ENCODE data around the gene CYP19A1. TPM values are rescaled to one million over a fixed set of nuclear protein-coding genes. Genes with fewer than 3 reads are reported as not detected.

CYP19A1 gene
- total and polyA plus RNA-seq, 8 donors = 0.18 to 2.7 (median 0.35) TPM; not detected in 5

DNA sequence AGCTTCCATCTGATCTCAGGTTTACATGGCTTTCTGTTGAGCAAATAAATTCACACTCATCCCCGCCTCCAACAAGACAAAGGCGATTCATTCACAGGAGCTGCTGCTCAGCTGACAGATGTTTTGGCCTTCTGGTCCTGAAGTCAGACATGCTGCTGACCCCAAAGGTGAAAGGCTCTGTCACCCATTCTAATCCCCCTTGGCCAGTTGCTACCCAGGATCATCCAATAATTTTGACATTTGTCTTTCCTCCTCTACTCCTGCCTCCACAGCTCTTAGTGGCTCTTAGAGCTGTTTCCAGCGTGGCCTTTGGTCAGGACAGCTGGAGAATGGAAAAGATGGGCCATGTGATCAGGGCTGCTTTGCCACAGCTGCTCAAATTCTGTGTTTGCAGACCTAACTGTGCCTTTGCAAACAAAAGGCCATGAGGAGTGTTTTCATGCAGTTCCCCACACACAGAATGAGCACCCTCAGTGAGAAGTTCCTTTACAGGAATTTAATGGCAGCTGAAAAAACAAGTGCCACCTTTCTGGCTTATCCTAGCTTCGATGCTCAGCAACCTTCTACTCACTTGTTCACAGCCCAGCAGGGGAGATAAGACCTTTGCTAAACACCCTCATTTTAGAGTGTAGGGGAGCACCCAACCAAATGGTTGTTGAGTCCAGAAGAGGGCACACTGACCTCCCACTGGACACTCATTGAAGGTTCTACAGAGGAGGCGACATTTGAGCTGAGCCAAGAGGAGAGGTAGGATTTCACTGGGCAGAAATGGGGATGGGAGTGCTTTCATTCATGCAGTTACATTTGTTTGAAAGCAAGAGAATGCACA is 39.0 kb downstream of the CYP19A1 start:
- DNase-seq = peak in 1 of 2 donors; percentile 32
- no peak for TF ChIP-seq EP300 (IDR thresholded peaks at IDR 0.05)
- TF ChIP-seq, protein P1, sequence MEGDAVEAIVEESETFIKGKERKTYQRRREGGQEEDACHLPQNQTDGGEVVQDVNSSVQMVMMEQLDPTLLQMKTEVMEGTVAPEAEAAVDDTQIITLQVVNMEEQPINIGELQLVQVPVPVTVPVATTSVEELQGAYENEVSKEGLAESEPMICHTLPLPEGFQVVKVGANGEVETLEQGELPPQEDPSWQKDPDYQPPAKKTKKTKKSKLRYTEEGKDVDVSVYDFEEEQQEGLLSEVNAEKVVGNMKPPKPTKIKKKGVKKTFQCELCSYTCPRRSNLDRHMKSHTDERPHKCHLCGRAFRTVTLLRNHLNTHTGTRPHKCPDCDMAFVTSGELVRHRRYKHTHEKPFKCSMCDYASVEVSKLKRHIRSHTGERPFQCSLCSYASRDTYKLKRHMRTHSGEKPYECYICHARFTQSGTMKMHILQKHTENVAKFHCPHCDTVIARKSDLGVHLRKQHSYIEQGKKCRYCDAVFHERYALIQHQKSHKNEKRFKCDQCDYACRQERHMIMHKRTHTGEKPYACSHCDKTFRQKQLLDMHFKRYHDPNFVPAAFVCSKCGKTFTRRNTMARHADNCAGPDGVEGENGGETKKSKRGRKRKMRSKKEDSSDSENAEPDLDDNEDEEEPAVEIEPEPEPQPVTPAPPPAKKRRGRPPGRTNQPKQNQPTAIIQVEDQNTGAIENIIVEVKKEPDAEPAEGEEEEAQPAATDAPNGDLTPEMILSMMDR (IDR thresholded peaks at IDR 0.05) = no peak
- no peak for TF ChIP-seq POLR2AphosphoS5 (IDR thresholded peaks at IDR 0.05)
- TF ChIP-seq POLR2A (IDR thresholded peaks at IDR 0.05) = no peak
- intact Hi-C loops (cut with DNase I; ENCODE audit: low total_unique reads) = no loop called here
- Histone ChIP-seq H3K36me3 (no peaks in the 10 kb centered on the region), H3K4me1 (peaks cover 0 to 16% (median 5%) of the 10 kb centered on the region in 4 donors), H3K9me3 (no peaks in the 10 kb centered on the region), H3K4me3 (no peak overlapping the region), H3K27ac (peak overlapping the region in 2 of 5 donors; percentile 50 to 62), H3K27me3 (no peaks in the 10 kb centered on the region)
- 55 to 75% (median 67%) methylated on average over 5 of the region's 5 CpGs for WGBS, 5 donors

DNA sequence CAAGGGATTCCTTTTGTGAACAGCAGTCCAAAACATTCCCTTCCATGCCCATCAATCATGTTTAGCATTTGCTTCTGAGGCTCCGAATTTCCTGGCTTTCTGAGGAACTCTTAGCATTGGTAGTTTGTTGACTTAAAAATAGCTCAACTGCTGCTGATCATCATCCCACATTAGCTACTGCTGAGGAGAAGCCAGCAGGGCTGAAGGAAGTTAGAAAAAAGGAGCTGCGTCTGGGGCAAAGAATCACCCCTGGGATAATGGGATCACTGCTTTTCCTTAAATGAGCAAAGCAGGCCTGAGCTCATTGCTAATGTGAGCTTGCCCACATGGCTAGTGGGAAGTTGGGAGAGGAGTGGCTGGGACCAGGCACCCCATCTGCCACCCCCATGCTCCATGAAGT is 39.8 kb downstream of the CYP19A1 start:
- H3K36me3 ChIP-seq = no peaks in the 10 kb centered on the region
- H3K9me3 ChIP-seq = no peaks in the 10 kb centered on the region
- peak in 1 of 2 donors; percentile 44 for DNase-seq
- H3K4me3 ChIP-seq = no peak overlapping the region
- H3K27me3 ChIP-seq = no peaks in the 10 kb centered on the region
- peak overlapping the region in 2 of 5 donors; percentile 50 to 62 for H3K27ac ChIP-seq
- H3K4me1 ChIP-seq = peaks cover 0 to 16% (median 5%) of the 10 kb centered on the region in 4 donors
- 49 to 69% (median 56%) methylated on average over 2 of the region's 2 CpGs for WGBS, 5 donors
- intact Hi-C loops (cut with DNase I; ENCODE audit: low total_unique reads) = no loop called here
- TF ChIP-seq, protein P1 (IDR thresholded peaks at IDR 0.05) = no peak
- no peak for TF ChIP-seq POLR2AphosphoS5 (IDR thresholded peaks at IDR 0.05)
- no peak for TF ChIP-seq POLR2A (IDR thresholded peaks at IDR 0.05)
- no peak for TF ChIP-seq EP300 (IDR thresholded peaks at IDR 0.05)

DNA sequence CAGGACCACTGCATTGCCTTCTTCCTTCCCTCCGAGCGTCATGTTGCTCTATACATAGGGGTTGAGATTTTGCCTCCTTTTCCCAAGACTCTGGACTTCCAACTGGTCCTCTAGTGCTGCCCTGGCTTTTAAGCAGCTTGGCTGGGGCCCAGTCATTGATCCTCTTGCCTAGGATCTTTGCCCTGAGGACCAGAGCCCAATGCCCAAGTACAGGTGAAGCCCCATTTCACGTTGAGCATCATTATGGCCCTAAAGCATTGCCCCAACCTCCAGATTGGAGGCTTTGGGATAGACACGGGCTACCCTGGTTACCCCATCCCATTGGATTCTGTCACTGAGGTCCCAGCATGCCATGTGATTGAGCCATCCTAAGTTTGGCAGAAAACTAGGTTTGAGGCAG is 47.7 kb downstream of the CYP19A1 start:
- peaks cover 0 to 7% (median 0%) of the 10 kb centered on the region in 4 donors for H3K4me1 ChIP-seq
- no peaks in the 10 kb centered on the region for H3K27me3 ChIP-seq
- no peaks in the 10 kb centered on the region for H3K9me3 ChIP-seq
- H3K36me3 ChIP-seq = no peaks in the 10 kb centered on the region
- no peak for TF ChIP-seq POLR2A (IDR thresholded peaks at IDR 0.05)
- no peak for TF ChIP-seq POLR2AphosphoS5 (IDR thresholded peaks at IDR 0.05)
- no peak for TF ChIP-seq EP300 (IDR thresholded peaks at IDR 0.05)
- TF ChIP-seq, protein P1 (IDR thresholded peaks at IDR 0.05) = no peak
- no peak for DNase-seq
- intact Hi-C loops (cut with DNase I; ENCODE audit: low total_unique reads) = no loop called here
- H3K27ac ChIP-seq = no peak overlapping the region
- no peak overlapping the region for H3K4me3 ChIP-seq
- 81 to 92% (median 87%) methylated on average over 4 of the region's 4 CpGs for WGBS, 5 donors

DNA sequence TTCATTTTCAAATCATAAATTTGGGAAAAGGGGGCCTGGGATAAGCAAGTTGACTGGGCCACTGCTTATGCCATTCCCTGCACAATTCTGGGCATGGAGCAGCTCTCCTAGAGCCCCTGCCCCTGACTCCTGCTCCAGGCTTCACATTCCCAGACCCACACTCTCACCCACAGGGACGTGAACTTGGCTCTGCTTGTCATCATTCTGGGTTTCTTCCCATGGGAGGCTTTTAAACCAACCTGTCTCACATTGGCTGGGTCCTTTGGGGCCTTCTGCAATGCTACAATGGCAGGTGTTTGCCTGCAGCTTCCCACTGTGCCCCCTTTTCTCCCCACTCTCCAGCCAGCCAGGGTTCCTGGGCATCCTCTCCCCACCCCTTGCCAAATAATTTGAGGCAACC is 49.1 kb downstream of the CYP19A1 start:
- 73 to 89% (median 77%) methylated on average over 1 of the region's 1 CpG for WGBS, 5 donors
- intact Hi-C loops (cut with DNase I; ENCODE audit: low total_unique reads) = loop anchor here (5.0 kb wide), 1 partner anchor 93 kb away; no protein-coding TSS in a partner anchor
- Histone ChIP-seq H3K4me1 (peaks cover 0 to 7% (median 0%) of the 10 kb centered on the region in 4 donors), H3K27ac (no peak overlapping the region), H3K4me3 (no peak overlapping the region), H3K9me3 (no peaks in the 10 kb centered on the region), H3K27me3 (no peaks in the 10 kb centered on the region), H3K36me3 (no peaks in the 10 kb centered on the region)
- TF ChIP-seq EP300 (IDR thresholded peaks at IDR 0.05) (no peak), POLR2A (IDR thresholded peaks at IDR 0.05) (no peak), POLR2AphosphoS5 (IDR thresholded peaks at IDR 0.05) (no peak)
- TF ChIP-seq, protein P1 (IDR thresholded peaks at IDR 0.05) = no peak
- no peak for DNase-seq
